IMR-90 (cell line): ENCODE measurements around the gene PLCB2. TPM values are rescaled to one million over a fixed set of nuclear protein-coding genes. Genes with fewer than 3 reads are reported as not detected.
A peak's percentile ranks its signal among the peaks of the same experiment; 100 is the strongest.

Experiments
- ATAC-seq: fragments of 200-7000 bp; cut with Tn5 transposase; 2 replicates; pipeline ENCODE4 v1.9.1; 2020; ENCODE audit warnings: low read depth, mild to moderate bottlenecking, moderate library complexity
- BruUV-seq: library from RNA; stranded (reverse); fragments of 400-500 nt; replicated peaks from 2 replicates; lab custom pipeline; 2021; lab: Mats Ljungman, UMichigan
- CTCF ChIA-PET: fragments of 300-600 bp; formaldehyde crosslinking; extraction: SDS; loops from one replicate; lab custom pipeline; 2021; ENCODE audit warnings: antibody characterized with exemption; lab: Yijun Ruan, JAX
- POLR2A ChIA-PET: fragments of 300-600 bp; sonication (Branson Sonifier 250); formaldehyde crosslinking; loops from one replicate; lab custom pipeline; 2022; ENCODE audit warnings: antibody characterized with exemption; ENCODE audit not compliant: unreplicated experiment; lab: Charles Lee
- DNase-seq: peaks from one replicate; pipeline ENCODE4 v3.0.0; 2013
- H2AFZ ChIP-seq: replicated peaks from 2 replicates; pipeline ENCODE3; 2013; ENCODE audit warnings: low read length, mild to moderate bottlenecking; ENCODE audit not compliant: poor library complexity
- H2AK5ac ChIP-seq: 2 replicates; pipeline ENCODE4 v1.6.1; 2013; ENCODE audit warnings: low read depth, low read length, inconsistent platforms
- H2AK9ac ChIP-seq: replicated peaks from 2 replicates; pipeline ENCODE3; 2013; ENCODE audit warnings: mild to moderate bottlenecking, low read depth, low read length, moderate library complexity; ENCODE audit not compliant: poor library complexity
- H2BK120ac ChIP-seq: 2 replicates; pipeline ENCODE4 v1.6.1; 2013; ENCODE audit warnings: low read depth, low read length, inconsistent platforms
- H2BK15ac ChIP-seq: 3 replicates; pipeline ENCODE4 v1.6.1; 2013; ENCODE audit warnings: low read depth, low read length, inconsistent platforms
- H2BK20ac ChIP-seq: 2 replicates; pipeline ENCODE4 v1.6.1; 2013; ENCODE audit warnings: low read depth, mild to moderate bottlenecking, inconsistent platforms, low read length, moderate library complexity
- H2BK5ac ChIP-seq: 2 replicates; pipeline ENCODE4 v1.6.1; 2013; ENCODE audit warnings: mild to moderate bottlenecking, low read depth, low read length, inconsistent platforms; ENCODE audit not compliant: poor library complexity, severe bottlenecking
- H3K14ac ChIP-seq: replicated peaks from 2 replicates; pipeline ENCODE4 v1.6.1; 2013; ENCODE audit warnings: low read depth, low read length, inconsistent platforms
- H3K18ac ChIP-seq: 2 replicates; pipeline ENCODE4 v1.6.1; 2013; ENCODE audit warnings: low read depth, low read length, control low read depth
- H3K23ac ChIP-seq: 2 replicates; pipeline ENCODE4 v1.6.1; 2013; ENCODE audit warnings: low read depth, low read length, inconsistent platforms
- H3K27ac ChIP-seq: 2 replicates; pipeline ENCODE4 v1.5.1; 2013; ENCODE audit warnings: mild to moderate bottlenecking, control low read depth, low read length; ENCODE audit not compliant: insufficient read depth
- H3K27me3 ChIP-seq: 2 replicates; pipeline ENCODE4 v1.6.1; 2013; ENCODE audit warnings: low read length; ENCODE audit not compliant: control insufficient read depth, insufficient read depth
- H3K36me3 ChIP-seq: 2 replicates; pipeline ENCODE4 v1.6.1; 2013; ENCODE audit warnings: low read length, mixed read lengths; ENCODE audit not compliant: control insufficient read depth, insufficient read depth
- H3K4ac ChIP-seq: 2 replicates; pipeline ENCODE4 v1.6.1; 2013; ENCODE audit warnings: low read depth, low read length, inconsistent platforms
- H3K4me1 ChIP-seq: 2 replicates; pipeline ENCODE4 v1.6.1; 2013; ENCODE audit warnings: low read length, mixed read lengths; ENCODE audit not compliant: control insufficient read depth, insufficient read depth
- H3K4me2 ChIP-seq: 2 replicates; pipeline ENCODE4 v1.6.1; 2013; ENCODE audit warnings: low read depth, mild to moderate bottlenecking, control low read depth, low read length, moderate library complexity
- H3K4me3 ChIP-seq: 2 replicates; pipeline ENCODE4 v1.5.1; 2013; ENCODE audit warnings: low read depth, mild to moderate bottlenecking, control low read depth, low read length, moderate library complexity; ENCODE audit not compliant: insufficient read depth
- H3K56ac ChIP-seq: 2 replicates; pipeline ENCODE4 v1.6.1; 2013; ENCODE audit warnings: low read length, inconsistent platforms; ENCODE audit not compliant: insufficient read depth; ENCODE audit errors: extremely low read depth
- H3K79me1 ChIP-seq, 2 experiments: 2 replicates each; pipeline ENCODE4 v1.6.1; 2013; ENCODE audit warnings: low read length in 2 of 2, inconsistent platforms in 1 of 2, low read depth in 1 of 2
- H3K9ac ChIP-seq: 2 replicates; pipeline ENCODE4 v1.6.1; 2013; ENCODE audit warnings: low read depth, low read length, control low read depth
- H3K9me1 ChIP-seq: 2 replicates; pipeline ENCODE4 v1.6.1; 2013; ENCODE audit warnings: low read length, inconsistent platforms; ENCODE audit not compliant: insufficient read depth
- H3K9me3 ChIP-seq: 2 replicates; pipeline ENCODE4 v1.6.1; 2013; ENCODE audit warnings: low read length; ENCODE audit not compliant: control insufficient read depth, insufficient read depth
- H4K20me1 ChIP-seq: 2 replicates; pipeline ENCODE4 v1.6.1; 2013; ENCODE audit warnings: low read length, inconsistent platforms; ENCODE audit not compliant: insufficient read depth
- H4K5ac ChIP-seq: 2 replicates; pipeline ENCODE4 v1.6.1; 2013; ENCODE audit warnings: mild to moderate bottlenecking, low read depth, low read length, control low read depth
- H4K8ac ChIP-seq, 2 experiments: 2 replicates each; pipeline ENCODE4 v1.6.1; 2013; ENCODE audit warnings: low read depth in 2 of 2, low read length in 2 of 2, control low read depth in 1 of 2, inconsistent platforms in 1 of 2
- H4K91ac ChIP-seq: 2 replicates; pipeline ENCODE4 v1.6.1; 2013; ENCODE audit warnings: low read depth, low read length, inconsistent platforms; ENCODE audit not compliant: insufficient read depth
- CHD1 ChIP-seq: IDR thresholded peaks from 2 replicates; pipeline ENCODE4 v1.6.1; 2012; ENCODE audit warnings: low read depth, low read length, improper control_type of control experiment
- CTCF ChIP-seq: conservative IDR thresholded peaks from 2 replicates; pipeline ENCODE4 v1.5.1; 2012; ENCODE audit warnings: mild to moderate bottlenecking, low read depth, low read length, improper control_type of control experiment
- FOS ChIP-seq: fragments of 150-350 bp; IDR thresholded peaks from 2 replicates; pipeline ENCODE4 v1.6.1; 2016; ENCODE audit warnings: low read depth, low read length
- MAFK ChIP-seq: IDR thresholded peaks from 2 replicates; pipeline ENCODE4 v1.6.1; 2012; ENCODE audit warnings: low read depth, low read length, improper control_type of control experiment
- MAZ ChIP-seq: IDR thresholded peaks from 2 replicates; pipeline ENCODE4 v1.6.1; 2012; ENCODE audit warnings: low read depth, mild to moderate bottlenecking, low read length, improper control_type of control experiment, moderate library complexity, borderline replicate concordance
- MXI1 ChIP-seq: IDR thresholded peaks from 2 replicates; pipeline ENCODE4 v1.6.1; 2012; ENCODE audit warnings: low read depth, mild to moderate bottlenecking, low read length, moderate library complexity, borderline replicate concordance
- POLR2A ChIP-seq: IDR thresholded peaks from 2 replicates; pipeline ENCODE4 v1.6.1; 2012; ENCODE audit warnings: mild to moderate bottlenecking, low read depth, low read length
- RAD21 ChIP-seq: IDR thresholded peaks from 2 replicates; pipeline ENCODE4 v1.6.1; 2012; ENCODE audit warnings: low read length, improper control_type of control experiment
- SMC3 ChIP-seq: fragments of 150-350 bp; IDR thresholded peaks from 2 replicates; pipeline ENCODE4 v1.6.1; 2016; ENCODE audit warnings: low read depth, mild to moderate bottlenecking, antibody characterized with exemption, low read length, moderate library complexity
- WGBS, 2 experiments: methylation state at CpG; one replicate each; pipeline versions ENCODE4 v1.1.5 to v1.1.7; 2013; ENCODE audit warnings: missing lambda C conversion rate in 2 of 2; ENCODE audit not compliant: insufficient read length in 1 of 2; ENCODE audit errors: extremely low coverage in 2 of 2; 5-methylcytosine and 5-hydroxymethylcytosine counted together
- dilution Hi-C: fragments of 300-500 bp; cut with HindIII; formaldehyde crosslinking; loops from one replicate; pipeline ENCODE4 v1.14.3; 2018; ENCODE audit warnings: low sequenced_read_pairs; ENCODE audit not compliant: unreplicated experiment
- in situ Hi-C: fragments of 300-500 bp; cut with MboI; formaldehyde crosslinking; loops from 3 replicates; pipeline ENCODE4 v1.14.3; 2019; ENCODE audit warnings: low sequenced_read_pairs, inconsistent platforms, mixed read lengths
- intact Hi-C: fragments of 100-400 bp; cut with micrococcal nuclease; formaldehyde crosslinking; loops from 2 replicates; pipeline ENCODE4 v1.10.0; 2022
- polyA plus RNA-seq, 3 experiments: library from polyadenylated mRNA; depleted of rRNA; stranded (reverse); fragments of >200 nt; gene quantifications; 2 replicates each; pipeline ENCODE4 v1.2.3, GENCODE V29; 2012; ENCODE audit warnings: low replicate concordance in 1 of 3
- total RNA-seq: library from RNA; depleted of rRNA; stranded (reverse); fragments of >200 nt; gene quantifications from 2 replicates; pipeline ENCODE4 v1.2.3, GENCODE V29; 2012

Gene PLCB2
- total and polyA plus RNA-seq, 2 of the 4 experiments (the other 2 are of a cell fraction) = 0.18 to 1.4 TPM

DNA sequence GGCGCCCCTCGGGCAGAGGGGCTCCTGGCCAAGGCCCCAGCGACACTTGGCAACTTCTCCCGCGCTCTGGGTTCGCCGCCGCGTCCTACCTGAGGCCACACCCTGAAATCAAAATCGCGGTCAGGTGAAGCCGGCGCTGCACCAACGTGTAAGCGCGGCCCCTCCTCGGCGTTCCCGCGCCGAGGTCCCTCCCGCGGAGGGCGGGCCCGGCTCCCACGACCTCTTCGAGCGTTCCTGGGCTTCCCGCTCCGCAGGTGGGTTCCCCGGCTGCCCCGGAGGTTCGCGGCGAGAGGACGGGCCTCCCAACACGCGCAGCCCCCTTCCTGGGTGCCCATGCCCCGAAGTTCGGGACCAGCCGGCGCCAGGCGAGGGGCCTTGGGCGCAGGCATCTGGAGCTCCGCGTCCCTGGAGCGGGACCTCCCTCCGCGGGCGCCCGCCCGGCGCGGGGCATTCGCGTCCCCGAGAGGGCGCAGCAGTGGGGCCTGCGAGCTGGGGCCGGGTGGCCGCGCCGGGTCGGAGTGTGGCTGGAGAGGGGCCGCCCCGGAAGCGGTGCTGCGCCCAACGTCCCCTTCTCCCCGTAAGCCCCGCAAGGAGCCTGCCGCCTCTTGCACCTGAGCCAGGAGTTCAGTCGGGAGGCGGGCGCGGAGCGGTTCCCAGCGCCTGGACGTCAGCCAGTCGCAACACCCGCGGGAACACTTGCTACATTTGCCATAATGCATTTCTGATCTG is 55.1 kb downstream of the PLCB2 start:
- CTCF ChIA-PET = no interaction called here
- no peak for DNase-seq

More for the DNA sequence above, 55.1 kb downstream of the PLCB2 start:
- Histone ChIP-seq H3K27ac (no peak overlapping the region), H2BK5ac (no peak overlapping the region), H3K56ac (no peak overlapping the region), H2AFZ (peak overlapping the region; percentile 87), H3K9ac (no peak overlapping the region), H3K18ac (no peak overlapping the region), H3K4me1 (peaks cover 2% of the 10 kb centered on the region; the same call in 1 of the 2 replicates), H3K79me1 (no peaks in the 10 kb centered on the region), H2AK9ac (peak overlapping the region; percentile 11), H3K9me3 (no peaks in the 10 kb centered on the region), H3K4ac (no peak overlapping the region), H2AK5ac (no peak overlapping the region), H4K8ac (no peak overlapping the region), H2BK20ac (no peak overlapping the region), H3K4me2 (peak overlapping the region; percentile 67), H3K23ac (no peak overlapping the region), H3K4me3 (peak overlapping the region; percentile 40), H3K27me3 (peaks cover 51% of the 10 kb centered on the region), H4K20me1 (no peaks in the 10 kb centered on the region), H2BK120ac (no peak overlapping the region), H4K5ac (no peak overlapping the region), H3K14ac (no peak overlapping the region), H3K36me3 (no peaks in the 10 kb centered on the region), H4K91ac (no peak overlapping the region), H2BK15ac (no peak overlapping the region), H3K9me1 (no peaks in the 10 kb centered on the region; the same call in 1 of the 2 replicates)
- no TSS peak for BruUV-seq
- TF ChIP-seq MXI1 = no peak
- TF ChIP-seq CHD1 = no peak
- no peak for TF ChIP-seq SMC3
- no peak for TF ChIP-seq CTCF
- no peak for TF ChIP-seq RAD21
- no peak for TF ChIP-seq MAZ
- TF ChIP-seq POLR2A = no peak
- TF ChIP-seq MAFK = no peak
- TF ChIP-seq FOS = no peak
- in situ Hi-C loops = no loop called here
- peak; percentile 68 for ATAC-seq
- dilution Hi-C loops = no loop called here
- POLR2A ChIA-PET = no interaction called here
- intact Hi-C loops = no loop called here
- WGBS, 2 experiments = 4% methylated on average over 48 of the region's 82 CpGs; no CpG with 5 or more reads in 1 of the 2 experiments
